K562 (cell line): ENCODE results near the gene PRDX2. TPM values are rescaled to one million over a fixed set of nuclear protein-coding genes. Genes with fewer than 3 reads are reported as not detected.

Experiments
- CBFB ChIP-seq: sonication (generic); formaldehyde crosslinking; IDR thresholded peaks from 2 replicates; pipeline ENCODE4 v1.4.0; 2020; ENCODE audit warnings: mild to moderate bottlenecking, missing genetic modification reagents
- DPF2 ChIP-seq: fragments of 450-650 bp; IDR thresholded peaks from 2 replicates; pipeline ENCODE4 v1.6.1; 2016
- HDGF ChIP-seq: fragments of 450-650 bp; IDR thresholded peaks from 2 replicates; pipeline ENCODE4 v1.6.1; 2016
- MAFK ChIP-seq: IDR thresholded peaks from 2 replicates; pipeline ENCODE4 v1.6.1; 2011; ENCODE audit warnings: low read length, improper control_type of control experiment
- RBFOX2 ChIP-seq: fragments of 200-400 bp; formaldehyde crosslinking; IDR thresholded peaks from 2 replicates; pipeline ENCODE4 v1.6.1; 2017; ENCODE audit warnings: low read depth, mild to moderate bottlenecking, low read length, moderate library complexity
- RFX5 ChIP-seq: IDR thresholded peaks from 2 replicates; pipeline ENCODE4 v1.6.1; 2011; ENCODE audit warnings: low read depth, mild to moderate bottlenecking, improper control_type of control experiment, low read length
- SIX5 ChIP-seq, 2 experiments: IDR thresholded peaks; 2 replicates each; pipeline ENCODE4 v1.6.1; 2011; ENCODE audit warnings: low read length in 2 of 2, borderline replicate concordance in 1 of 2, low read depth in 1 of 2, mild to moderate bottlenecking in 1 of 2, moderate library complexity in 1 of 2; ENCODE audit not compliant: insufficient read depth in 1 of 2
- SREBF2 ChIP-seq: sonication (generic); formaldehyde crosslinking; IDR thresholded peaks from 2 replicates; pipeline ENCODE4 v1.4.0; 2020; ENCODE audit warnings: mild to moderate bottlenecking, missing genetic modification reagents
- ZNF274 ChIP-seq: IDR thresholded peaks from 2 replicates; pipeline ENCODE4 v1.6.1; 2011; ENCODE audit warnings: low read depth, mild to moderate bottlenecking, low read length, moderate library complexity, borderline replicate concordance
- polyA plus RNA-seq, 8 experiments: library from polyadenylated mRNA; depleted of rRNA in 4 of 8; stranded (reverse) in 5 of 8; unstranded in 3 of 8; fragments of >200 nt; fragmentation: Nextera tagmentation in 2 of 8; fragmentation: Illumina TruSeq in 1 of 8; extraction: Ambion mirVana in 2 of 8; extraction: Trizol in 1 of 8; gene quantifications; 2 replicates each; pipeline versions ENCODE4 v1.2.1 to v1.2.3, GENCODE V29; 2011 to 2014; ENCODE audit warnings: inconsistent platforms in 1 of 8, missing spikeins in 1 of 8
- total RNA-seq, 7 experiments: library from RNA; depleted of rRNA in 6 of 7; stranded (reverse); fragments of >200 nt in 6 of 7; fragmentation: Illumina TruSeq in 2 of 7; extraction: Trizol in 2 of 7; gene quantifications; 2 replicates each; pipeline versions ENCODE4 v1.2.1 to v1.2.3, GENCODE V29; 2011 to 2021; ENCODE audit warnings: low replicate concordance in 1 of 7
- TF ChIP-seq, protein P1 (sequence below), 2 experiments: fragments of 450-650 bp; IDR thresholded peaks; 2 replicates each; pipeline ENCODE4 v1.6.1; 2016; ENCODE audit warnings: mild to moderate bottlenecking in 2 of 2, borderline replicate concordance in 1 of 2, low read depth in 1 of 2, moderate library complexity in 1 of 2
- TF ChIP-seq, protein P2 (sequence below): fragments of 250-450 bp; sonication (Bioruptor Pico); IDR thresholded peaks from 2 replicates; pipeline ENCODE4 v1.4.0; 2020; ENCODE audit warnings: mild to moderate bottlenecking, moderate library complexity
- TF ChIP-seq, protein P3 (sequence below), 2 experiments: IDR thresholded peaks; 2 replicates each; pipeline ENCODE4 v1.6.1; 2012; ENCODE audit warnings: improper control_type of control experiment in 2 of 2, low read depth in 2 of 2, low read length in 2 of 2, borderline replicate concordance in 1 of 2

The PRDX2 gene
- total and polyA plus RNA-seq, 9 of the 15 experiments (the other 6 are each of a cell fraction or from before 2014, with no cell fraction given): 206 to 1,183 (median 415) TPM

DNA sequence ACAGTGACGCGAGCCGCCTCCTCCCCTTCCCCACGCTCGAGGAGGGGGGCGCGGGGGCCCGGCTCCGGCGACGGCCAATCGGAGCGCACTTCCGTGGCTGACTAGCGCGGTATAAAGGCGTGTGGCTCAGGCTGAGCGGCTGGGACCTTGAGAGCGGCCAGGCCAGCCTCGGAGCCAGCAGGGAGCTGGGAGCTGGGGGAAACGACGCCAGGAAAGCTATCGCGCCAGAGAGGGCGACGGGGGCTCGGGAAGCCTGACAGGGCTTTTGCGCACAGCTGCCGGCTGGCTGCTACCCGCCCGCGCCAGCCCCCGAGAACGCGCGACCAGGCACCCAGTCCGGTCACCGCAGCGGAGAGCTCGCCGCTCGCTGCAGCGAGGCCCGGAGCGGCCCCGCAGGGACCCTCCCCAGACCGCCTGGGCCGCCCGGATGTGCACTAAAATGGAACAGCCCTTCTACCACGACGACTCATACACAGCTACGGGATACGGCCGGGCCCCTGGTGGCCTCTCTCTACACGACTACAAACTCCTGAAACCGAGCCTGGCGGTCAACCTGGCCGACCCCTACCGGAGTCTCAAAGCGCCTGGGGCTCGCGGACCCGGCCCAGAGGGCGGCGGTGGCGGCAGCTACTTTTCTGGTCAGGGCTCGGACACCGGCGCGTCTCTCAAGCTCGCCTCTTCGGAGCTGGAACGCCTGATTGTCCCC lies 10.1 kb downstream of the PRDX2 start, which contains the start of gene JUNB (continued):
- TF ChIP-seq DPF2: no peak
- TF ChIP-seq, protein P1, sequence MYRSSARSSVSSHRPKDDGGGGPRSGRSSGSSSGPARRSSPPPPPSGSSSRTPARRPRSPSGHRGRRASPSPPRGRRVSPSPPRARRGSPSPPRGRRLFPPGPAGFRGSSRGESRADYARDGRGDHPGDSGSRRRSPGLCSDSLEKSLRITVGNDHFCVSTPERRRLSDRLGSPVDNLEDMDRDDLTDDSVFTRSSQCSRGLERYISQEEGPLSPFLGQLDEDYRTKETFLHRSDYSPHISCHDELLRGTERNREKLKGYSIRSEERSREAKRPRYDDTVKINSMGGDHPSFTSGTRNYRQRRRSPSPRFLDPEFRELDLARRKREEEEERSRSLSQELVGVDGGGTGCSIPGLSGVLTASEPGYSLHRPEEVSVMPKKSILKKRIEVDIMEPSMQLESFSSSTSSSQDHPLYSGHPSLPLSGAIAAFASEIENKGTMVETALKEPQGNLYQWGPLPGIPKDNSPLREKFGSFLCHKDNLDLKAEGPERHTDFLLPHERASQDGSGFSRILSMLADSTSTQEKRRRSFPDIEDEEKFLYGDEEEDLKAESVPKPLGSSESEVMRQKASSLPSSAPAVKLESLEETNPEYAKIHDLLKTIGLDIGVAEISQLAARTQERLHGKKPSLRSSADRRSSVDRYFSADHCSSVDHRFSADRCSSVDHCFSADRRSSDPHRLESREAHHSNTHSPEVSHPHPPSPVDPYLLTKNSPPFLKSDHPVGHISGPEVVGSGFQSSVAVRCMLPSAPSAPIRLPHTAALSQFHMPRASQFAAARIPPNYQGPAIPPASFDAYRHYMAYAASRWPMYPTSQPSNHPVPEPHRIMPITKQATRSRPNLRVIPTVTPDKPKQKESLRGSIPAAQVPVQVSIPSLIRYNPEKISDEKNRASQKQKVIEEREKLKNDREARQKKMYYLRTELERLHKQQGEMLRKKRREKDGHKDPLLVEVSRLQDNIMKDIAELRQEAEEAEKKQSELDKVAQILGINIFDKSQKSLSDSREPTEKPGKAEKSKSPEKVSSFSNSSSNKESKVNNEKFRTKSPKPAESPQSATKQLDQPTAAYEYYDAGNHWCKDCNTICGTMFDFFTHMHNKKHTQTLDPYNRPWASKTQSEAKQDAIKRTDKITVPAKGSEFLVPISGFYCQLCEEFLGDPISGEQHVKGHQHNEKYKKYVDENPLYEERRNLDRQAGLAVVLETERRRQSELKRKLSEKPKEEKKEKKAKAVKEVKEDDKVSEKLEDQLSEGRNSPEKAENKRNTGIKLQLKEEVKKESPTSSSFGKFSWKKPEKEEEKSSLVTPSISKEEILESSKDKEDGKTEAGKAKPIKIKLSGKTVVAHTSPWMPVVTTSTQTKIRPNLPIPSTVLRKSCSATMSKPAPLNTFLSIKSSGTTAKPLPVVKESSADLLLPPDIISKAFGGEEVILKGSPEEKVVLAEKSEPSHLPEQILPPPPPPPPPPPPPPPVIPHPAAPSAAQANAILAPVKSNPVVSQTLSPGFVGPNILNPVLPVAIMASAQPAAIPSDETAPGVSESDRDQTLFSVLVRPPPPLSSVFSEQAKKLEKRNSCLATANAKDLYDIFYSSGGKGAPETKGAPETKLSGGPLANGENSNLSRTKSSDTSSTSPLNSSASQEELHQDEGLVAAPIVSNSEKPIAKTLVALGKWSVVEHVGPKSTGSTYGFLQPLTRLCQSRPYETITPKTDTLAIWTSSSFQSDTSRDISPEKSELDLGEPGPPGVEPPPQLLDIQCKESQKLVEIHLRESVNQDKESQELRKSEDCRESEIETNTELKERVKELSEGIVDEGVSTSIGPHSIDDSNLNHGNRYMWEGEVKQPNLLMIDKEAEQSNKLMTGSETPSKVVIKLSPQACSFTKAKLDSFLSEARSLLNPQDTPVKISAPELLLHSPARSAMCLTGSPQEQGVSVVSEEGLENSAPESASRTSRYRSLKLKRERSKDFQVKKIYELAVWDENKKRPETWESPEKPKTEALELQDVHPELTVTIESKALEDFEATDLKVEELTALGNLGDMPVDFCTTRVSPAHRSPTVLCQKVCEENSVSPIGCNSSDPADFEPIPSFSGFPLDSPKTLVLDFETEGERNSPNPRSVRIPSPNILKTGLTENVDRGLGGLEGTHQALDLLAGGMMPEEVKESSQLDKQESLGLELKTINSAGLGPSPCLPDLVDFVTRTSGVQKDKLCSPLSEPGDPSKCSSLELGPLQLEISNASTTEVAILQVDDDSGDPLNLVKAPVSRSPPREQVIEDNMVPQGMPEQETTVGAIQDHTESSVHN (IDR thresholded peaks at IDR 0.05; ENCODE audit: borderline replicate concordance in 1 of 2, low read depth in 1 of 2): no peak
- TF ChIP-seq, protein P2, sequence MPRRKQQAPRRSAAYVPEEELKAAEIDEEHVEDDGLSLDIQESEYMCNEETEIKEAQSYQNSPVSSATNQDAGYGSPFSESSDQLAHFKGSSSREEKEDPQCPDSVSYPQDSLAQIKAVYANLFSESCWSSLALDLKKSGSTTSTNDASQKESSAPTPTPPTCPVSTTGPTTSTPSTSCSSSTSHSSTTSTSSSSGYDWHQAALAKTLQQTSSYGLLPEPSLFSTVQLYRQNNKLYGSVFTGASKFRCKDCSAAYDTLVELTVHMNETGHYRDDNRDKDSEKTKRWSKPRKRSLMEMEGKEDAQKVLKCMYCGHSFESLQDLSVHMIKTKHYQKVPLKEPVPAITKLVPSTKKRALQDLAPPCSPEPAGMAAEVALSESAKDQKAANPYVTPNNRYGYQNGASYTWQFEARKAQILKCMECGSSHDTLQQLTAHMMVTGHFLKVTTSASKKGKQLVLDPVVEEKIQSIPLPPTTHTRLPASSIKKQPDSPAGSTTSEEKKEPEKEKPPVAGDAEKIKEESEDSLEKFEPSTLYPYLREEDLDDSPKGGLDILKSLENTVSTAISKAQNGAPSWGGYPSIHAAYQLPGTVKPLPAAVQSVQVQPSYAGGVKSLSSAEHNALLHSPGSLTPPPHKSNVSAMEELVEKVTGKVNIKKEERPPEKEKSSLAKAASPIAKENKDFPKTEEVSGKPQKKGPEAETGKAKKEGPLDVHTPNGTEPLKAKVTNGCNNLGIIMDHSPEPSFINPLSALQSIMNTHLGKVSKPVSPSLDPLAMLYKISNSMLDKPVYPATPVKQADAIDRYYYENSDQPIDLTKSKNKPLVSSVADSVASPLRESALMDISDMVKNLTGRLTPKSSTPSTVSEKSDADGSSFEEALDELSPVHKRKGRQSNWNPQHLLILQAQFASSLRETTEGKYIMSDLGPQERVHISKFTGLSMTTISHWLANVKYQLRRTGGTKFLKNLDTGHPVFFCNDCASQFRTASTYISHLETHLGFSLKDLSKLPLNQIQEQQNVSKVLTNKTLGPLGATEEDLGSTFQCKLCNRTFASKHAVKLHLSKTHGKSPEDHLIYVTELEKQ (CRISPR knock-in tag): no peak
- peak; percentile 16; the same call in 1 of the 2 replicates for TF ChIP-seq ZNF274
- no peak for TF ChIP-seq MAFK
- 0 out of 2 replicates have a peak, but pooled peaks have one; percentile 6 for TF ChIP-seq RFX5
- TF ChIP-seq SREBF2: no peak
- TF ChIP-seq, protein P3, sequence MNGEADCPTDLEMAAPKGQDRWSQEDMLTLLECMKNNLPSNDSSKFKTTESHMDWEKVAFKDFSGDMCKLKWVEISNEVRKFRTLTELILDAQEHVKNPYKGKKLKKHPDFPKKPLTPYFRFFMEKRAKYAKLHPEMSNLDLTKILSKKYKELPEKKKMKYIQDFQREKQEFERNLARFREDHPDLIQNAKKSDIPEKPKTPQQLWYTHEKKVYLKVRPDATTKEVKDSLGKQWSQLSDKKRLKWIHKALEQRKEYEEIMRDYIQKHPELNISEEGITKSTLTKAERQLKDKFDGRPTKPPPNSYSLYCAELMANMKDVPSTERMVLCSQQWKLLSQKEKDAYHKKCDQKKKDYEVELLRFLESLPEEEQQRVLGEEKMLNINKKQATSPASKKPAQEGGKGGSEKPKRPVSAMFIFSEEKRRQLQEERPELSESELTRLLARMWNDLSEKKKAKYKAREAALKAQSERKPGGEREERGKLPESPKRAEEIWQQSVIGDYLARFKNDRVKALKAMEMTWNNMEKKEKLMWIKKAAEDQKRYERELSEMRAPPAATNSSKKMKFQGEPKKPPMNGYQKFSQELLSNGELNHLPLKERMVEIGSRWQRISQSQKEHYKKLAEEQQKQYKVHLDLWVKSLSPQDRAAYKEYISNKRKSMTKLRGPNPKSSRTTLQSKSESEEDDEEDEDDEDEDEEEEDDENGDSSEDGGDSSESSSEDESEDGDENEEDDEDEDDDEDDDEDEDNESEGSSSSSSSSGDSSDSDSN (IDR thresholded peaks at IDR 0.05; ENCODE audit: borderline replicate concordance in 1 of 2, low read depth in 2 of 2, low read length in 2 of 2): peak; percentile 96
- no peak for TF ChIP-seq HDGF
- TF ChIP-seq SIX5 (IDR thresholded peaks at IDR 0.05; ENCODE audit: borderline replicate concordance in 1 of 2, insufficient read depth in 1 of 2, low read depth in 1 of 2, low read length in 2 of 2): no peak
- TF ChIP-seq CBFB (CRISPR knock-in tag): peak; percentile 55; the same call in 1 of the 2 replicates
- TF ChIP-seq RBFOX2: peak; percentile 96
